NCI-H1417 (cell line): Measurements from ENCODE around the gene RHEB.

Source experiments
- DNase-seq, 3 experiments: peaks; one replicate each; lab custom pipeline; 2025; lab: John Stamatoyannopoulos, UW

The RHEB gene

GRCh38 chr7:151503902-151504714, 15.6 kb downstream of the RHEB start:
- no peak for DNase-seq

DNA sequence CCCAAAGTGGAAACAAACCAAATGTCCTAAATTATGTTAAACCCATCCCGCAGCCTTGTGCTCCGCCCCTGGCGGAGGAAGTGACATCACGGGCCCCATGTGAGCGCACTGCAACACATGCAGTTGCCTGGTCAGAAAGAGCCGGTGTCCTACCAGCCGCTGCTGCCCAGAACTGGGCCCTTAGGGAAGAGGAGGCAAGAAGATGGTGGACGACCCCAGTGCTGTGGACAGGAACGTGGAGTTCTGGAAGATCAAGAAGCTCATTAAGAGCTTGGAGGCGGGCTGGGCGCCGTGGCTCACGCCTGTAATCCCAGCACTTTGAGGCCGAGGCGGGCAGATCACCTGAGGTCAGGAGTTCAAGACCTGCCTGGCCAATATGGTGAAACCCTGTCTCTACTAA, 18.0 kb downstream of the RHEB start:
- DNase-seq = no peak

DNA sequence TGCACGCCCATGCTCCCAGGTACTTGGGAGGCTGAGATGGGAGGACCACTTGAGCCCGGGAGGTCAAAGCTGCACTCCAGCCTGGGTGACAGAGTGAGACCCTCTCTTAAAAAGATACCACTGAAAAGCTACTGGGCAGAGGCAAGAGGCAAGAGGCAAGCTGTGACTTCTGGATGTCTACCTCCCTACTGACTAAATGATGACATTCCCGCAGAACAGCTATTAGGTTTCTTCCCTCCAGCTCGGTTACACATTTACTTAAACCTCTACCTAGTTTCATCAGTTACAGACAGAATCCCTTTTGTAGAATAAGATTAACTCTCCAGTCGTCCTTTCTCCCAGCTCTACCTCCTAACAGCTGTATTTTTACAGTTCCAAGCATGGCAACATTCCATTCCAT, 21.2 kb downstream of the RHEB start:
- no peak for DNase-seq

- DNase-seq = no peak
Measured at GRCh38 chr7:151497306-151497871, 22.3 kb downstream of the RHEB start.

DNA sequence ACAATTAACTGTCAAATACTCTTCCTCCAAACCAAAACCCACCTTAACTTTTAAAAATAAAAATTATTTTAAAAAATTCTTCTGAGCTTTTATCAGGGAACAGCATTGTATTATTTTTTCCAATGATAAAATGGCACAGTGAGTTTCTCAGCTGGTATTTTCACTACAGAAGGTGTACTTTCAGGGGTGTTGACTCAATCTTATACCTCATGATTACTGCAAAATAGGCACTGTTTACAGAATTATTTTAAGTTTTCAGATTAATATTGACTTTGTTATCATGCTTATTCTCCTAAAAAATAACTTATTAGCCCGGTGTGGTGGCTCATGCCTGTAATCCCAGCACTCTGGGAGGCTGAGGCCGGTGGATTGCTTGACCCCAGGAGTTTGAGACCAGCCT, 24.3 kb downstream of the RHEB start:
- no peak for DNase-seq

DNA sequence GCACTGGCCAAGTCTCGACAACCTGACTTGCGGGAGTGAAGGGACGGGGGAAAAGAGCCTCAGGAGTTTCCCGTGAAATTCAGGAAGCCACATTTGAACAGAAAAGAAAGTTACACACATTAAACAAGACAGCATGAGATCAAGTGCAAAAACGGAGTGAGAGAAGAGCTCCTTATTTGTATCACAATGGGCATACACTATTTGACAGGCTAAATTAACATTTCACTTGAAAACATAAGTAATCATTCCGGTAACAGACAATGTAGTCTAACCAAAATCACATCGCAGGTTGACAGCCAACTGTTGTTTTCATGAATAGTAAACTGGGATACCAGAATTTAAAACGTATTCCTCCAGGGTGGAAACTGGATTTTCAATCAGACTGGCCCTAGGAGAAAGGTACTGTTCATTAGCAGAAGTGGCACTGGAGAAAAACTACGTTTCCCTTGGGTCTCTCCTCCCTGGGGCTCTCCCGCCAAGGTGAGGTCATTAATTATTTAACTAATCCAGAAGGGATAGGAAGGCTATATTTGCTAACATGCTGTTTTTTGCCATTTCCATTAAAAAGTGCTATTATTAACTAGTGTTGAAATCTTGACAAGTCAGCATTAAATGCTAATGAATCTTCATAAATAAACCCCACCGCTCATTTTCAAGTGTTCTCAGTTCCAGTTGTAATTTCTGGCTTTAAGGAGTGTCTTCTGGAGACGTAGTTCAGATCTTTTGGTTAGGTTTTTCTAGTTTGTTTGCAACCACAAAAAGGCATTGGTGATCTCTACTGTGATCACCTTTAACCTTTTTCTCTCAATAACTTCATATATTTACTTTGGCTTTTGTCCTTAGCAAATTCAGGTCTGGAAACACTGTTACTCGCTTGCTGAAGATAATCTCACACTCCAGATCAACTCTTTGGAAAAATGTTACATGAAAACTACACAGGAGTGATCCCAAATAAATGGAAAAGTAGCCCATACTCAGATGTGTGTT, 25.1 kb downstream of the RHEB start:
- peak; percentile 8 to 45 (median 13) for DNase-seq

GRCh38 chr7:151493083-151493482, 26.6 kb downstream of the RHEB start:
- no peak for DNase-seq

DNA sequence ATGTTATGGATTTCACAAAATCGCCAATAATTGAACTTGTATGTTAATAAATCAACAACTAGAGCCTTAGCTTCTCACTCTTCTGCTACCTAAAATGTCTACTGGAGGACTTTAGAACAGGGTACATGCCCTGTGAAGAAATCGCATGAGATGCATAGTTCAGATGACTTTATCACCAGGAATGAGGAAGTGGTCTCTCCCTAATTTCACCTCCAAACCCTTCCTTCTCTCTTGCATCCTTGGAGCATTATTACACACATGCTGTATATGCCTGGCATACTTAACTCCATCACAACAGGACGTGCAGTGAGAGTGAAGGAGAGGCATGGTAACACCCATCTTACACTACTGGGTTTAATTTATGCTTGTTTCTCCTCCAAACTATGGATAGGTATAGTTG, 27.8 kb downstream of the RHEB start:
- DNase-seq = no peak

- DNase-seq = no peak
Measured at GRCh38 chr7:151490456-151491105, 29.1 kb downstream of the RHEB start.

GRCh38 chr7:151489498-151489897, 30.2 kb downstream of the RHEB start:
- no peak for DNase-seq

DNA sequence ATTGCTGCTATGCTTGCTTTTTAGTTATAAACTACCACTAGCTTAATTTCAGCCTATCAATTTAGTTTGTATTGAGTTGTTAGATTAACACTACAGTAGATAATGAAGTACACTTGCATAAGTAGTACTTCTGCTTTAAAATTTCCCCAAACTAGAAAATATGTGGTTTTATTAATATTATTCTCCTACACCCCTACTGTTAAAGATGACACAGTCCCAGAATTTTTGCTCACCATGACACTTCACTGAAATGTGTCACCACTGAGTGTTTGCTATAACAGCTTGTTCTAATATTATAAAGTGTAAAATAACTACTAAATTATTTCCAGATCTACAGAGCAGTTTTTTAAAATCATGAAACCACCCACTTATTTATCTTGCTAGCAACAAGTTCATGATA, 31.6 kb downstream of the RHEB start:
- DNase-seq = no peak

- DNase-seq = no peak
Measured at GRCh38 chr7:151487228-151487627, 32.5 kb downstream of the RHEB start.

GRCh38 chr7:151486074-151486473, 33.6 kb downstream of the RHEB start:
- no peak for DNase-seq

- DNase-seq = no peak
Measured at GRCh38 chr7:151484971-151485707, 34.6 kb downstream of the RHEB start.

GRCh38 chr7:151483711-151483983, 36.0 kb downstream of the RHEB start:
- DNase-seq = no peak

GRCh38 chr7:151482883-151483710, 36.6 kb downstream of the RHEB start:
- DNase-seq = no peak

GRCh38 chr7:151481650-151482505, 37.8 kb downstream of the RHEB start:
- no peak for DNase-seq

DNA sequence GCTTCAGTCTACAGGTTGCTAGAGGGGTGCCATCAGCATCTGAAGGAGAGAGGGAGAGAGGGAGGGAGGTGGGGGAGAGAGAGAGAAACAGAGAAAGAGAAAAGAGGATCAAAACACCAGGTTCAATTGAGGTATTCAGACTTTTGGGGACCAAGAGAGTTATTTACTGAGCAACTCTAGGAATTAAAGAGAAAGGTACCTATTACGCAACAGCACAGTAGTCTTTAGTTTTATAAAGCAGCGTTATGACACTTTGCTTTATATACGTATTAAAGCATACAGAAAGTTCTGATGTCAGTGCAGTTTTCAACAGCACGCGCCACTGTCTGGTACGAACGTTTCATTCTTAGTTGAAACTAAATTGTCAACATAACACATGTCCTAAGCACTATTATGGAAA, 41.8 kb downstream of the RHEB start:
- no peak for DNase-seq

GRCh38 chr7:151472644-151473380, 46.9 kb downstream of the RHEB start:
- DNase-seq = no peak
